DMS53 treated with DMSO at 0.1 percent for 48 hours (cell line): ENCODE data around the gene RTN4R.

Experiments
- DNase-seq: peaks from one replicate; lab custom pipeline; 2025; ENCODE audit not compliant: unreplicated experiment; lab: John Stamatoyannopoulos, UW

RTN4R gene

GRCh38 chr22:20243537-20244249 is 24.4 kb downstream of the RTN4R start:
- peak; percentile 10 for DNase-seq

GRCh38 chr22:20243176-20243536 is 25.0 kb downstream of the RTN4R start:
- DNase-seq: no peak

- DNase-seq: no peak
These were observed 25.5 kb downstream of the RTN4R start for GRCh38 chr22:20242393-20243175.

- DNase-seq: no peak
These were observed 26.3 kb downstream of the RTN4R start for GRCh38 chr22:20241579-20242392.

GRCh38 chr22:20240900-20241299 is 27.2 kb downstream of the RTN4R start:
- DNase-seq: no peak

GRCh38 chr22:20240447-20240764 is 27.7 kb downstream of the RTN4R start:
- DNase-seq: no peak

- DNase-seq: no peak
These were observed 28.3 kb downstream of the RTN4R start for GRCh38 chr22:20239676-20240446.

GRCh38 chr22:20238901-20239675 is 29.0 kb downstream of the RTN4R start:
- DNase-seq: no peak

- no peak for DNase-seq
These were observed 29.6 kb downstream of the RTN4R start for GRCh38 chr22:20238536-20238900.

- DNase-seq: no peak
These were observed 30.4 kb downstream of the RTN4R start for GRCh38 chr22:20237480-20238440.

- no peak for DNase-seq
These were observed 31.9 kb downstream of the RTN4R start for GRCh38 chr22:20236052-20236717.

GRCh38 chr22:20235389-20235991 is 32.6 kb downstream of the RTN4R start:
- no peak for DNase-seq

- DNase-seq: no peak
These were observed 33.2 kb downstream of the RTN4R start for GRCh38 chr22:20234760-20235388.

- DNase-seq: no peak
These were observed 33.8 kb downstream of the RTN4R start for GRCh38 chr22:20234314-20234682.

GRCh38 chr22:20233351-20234313 is 34.5 kb downstream of the RTN4R start:
- DNase-seq: no peak

GRCh38 chr22:20232781-20233180 is 35.3 kb downstream of the RTN4R start:
- DNase-seq: no peak

GRCh38 chr22:20232237-20232598 is 35.9 kb downstream of the RTN4R start:
- DNase-seq: no peak
